ENCODE results near the gene PRKCB.

The PRKCB gene

DNA sequence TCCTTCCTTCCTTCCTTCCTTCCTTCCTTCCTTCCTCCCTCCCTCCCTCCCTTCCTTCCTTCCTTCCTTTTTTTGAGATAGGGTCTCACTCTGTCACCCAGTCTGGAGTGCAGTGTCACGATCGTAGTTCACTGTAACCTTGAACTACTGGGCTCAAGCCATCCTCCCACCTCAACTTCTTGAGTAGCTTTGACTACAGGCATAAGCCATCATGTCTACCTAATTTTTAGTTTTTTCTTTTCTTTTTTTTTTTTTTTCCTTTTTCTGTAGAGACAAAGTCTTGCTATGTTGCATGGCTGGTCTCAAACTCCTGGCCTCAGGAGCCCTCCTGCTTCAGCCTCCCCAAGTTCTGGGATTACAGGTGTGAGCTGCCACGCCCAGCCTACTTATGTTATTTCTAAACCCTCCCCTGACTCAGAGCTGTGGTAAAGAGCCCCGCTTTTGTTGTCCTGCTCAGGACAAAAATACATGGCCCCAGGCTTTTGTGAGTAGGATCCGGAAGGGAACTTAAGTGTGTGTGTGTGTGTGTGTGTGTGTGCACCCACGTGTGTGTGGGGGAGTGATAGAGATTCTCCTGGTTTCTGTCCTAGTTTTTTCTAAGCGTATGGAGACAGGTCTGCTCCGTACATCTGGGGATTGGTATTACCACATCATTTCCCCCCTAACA lies 67.1 kb downstream of the PRKCB start:
- ChIA-PET CTCF (no interaction called here), POLR2A (ENCODE audit: low non-redundant PET) (no interaction called here)
- TF ChIP-seq, protein P1, sequence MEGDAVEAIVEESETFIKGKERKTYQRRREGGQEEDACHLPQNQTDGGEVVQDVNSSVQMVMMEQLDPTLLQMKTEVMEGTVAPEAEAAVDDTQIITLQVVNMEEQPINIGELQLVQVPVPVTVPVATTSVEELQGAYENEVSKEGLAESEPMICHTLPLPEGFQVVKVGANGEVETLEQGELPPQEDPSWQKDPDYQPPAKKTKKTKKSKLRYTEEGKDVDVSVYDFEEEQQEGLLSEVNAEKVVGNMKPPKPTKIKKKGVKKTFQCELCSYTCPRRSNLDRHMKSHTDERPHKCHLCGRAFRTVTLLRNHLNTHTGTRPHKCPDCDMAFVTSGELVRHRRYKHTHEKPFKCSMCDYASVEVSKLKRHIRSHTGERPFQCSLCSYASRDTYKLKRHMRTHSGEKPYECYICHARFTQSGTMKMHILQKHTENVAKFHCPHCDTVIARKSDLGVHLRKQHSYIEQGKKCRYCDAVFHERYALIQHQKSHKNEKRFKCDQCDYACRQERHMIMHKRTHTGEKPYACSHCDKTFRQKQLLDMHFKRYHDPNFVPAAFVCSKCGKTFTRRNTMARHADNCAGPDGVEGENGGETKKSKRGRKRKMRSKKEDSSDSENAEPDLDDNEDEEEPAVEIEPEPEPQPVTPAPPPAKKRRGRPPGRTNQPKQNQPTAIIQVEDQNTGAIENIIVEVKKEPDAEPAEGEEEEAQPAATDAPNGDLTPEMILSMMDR (conservative IDR thresholded peaks at IDR 0.05; ENCODE audit: low read depth), result no peak
- peak; percentile 45 for DNase-seq (ENCODE audit: low spot score)
- no peak overlapping the region for H3K27ac ChIP-seq

DNA sequence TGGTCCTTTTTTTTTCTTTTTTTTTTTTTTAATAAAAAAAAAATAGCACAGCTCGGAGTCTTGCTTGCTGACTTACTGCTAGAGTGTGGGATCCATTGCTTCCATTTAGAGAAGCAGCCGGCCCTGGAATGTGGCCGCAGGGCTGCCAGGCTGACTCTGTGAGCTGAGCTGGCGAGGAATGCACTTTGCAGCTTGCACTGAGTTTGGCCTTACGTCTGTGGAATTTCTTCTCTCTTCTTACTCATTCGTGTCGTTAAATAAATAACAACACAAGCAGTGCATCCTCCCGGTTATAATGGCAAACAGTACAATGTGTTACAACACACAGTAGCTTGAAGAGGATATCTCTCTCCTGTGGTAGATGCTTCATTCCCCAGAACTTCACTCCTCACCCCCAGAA lies 69.2 kb downstream of the PRKCB start:
- CTCF ChIA-PET, result interaction anchor here (0.5 to 0.6 kb wide), 2 partner anchors 118 to 879 kb away, joined by 3 to 6 read pairs; no protein-coding TSS in a partner anchor
- TF ChIP-seq, protein P1 (conservative IDR thresholded peaks at IDR 0.05; ENCODE audit: low read depth), result no peak
- peak; percentile 60 for DNase-seq (ENCODE audit: low spot score)
- H3K27ac ChIP-seq, result no peak overlapping the region
- POLR2A ChIA-PET (ENCODE audit: low non-redundant PET), result no interaction called here

DNA sequence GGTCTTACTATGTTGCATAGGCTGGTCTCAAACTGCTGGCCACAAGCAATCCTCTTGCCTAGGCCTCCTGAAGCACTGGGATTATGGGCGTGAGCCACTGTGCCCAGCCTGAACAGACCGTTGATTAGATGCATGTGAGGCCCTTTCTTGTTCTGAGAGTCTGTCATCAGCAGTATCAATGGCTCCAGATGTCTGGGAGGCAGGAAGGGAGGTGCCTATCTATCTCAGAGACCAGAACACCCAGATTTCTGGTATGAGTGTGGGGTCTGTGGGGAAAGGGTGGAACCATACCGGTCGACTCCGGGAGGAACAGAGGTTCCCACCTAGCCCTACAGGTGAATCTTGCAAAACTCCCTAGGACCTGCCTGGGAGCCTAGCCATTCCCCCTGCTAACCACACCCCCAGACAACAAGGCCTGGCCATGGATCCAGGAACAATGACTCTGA lies 71.7 kb downstream of the PRKCB start:
- DNase-seq (ENCODE audit: low spot score), result no peak
- H3K27ac ChIP-seq, result no peak overlapping the region
- CTCF ChIA-PET, result no interaction called here
- TF ChIP-seq, protein P1 (conservative IDR thresholded peaks at IDR 0.05; ENCODE audit: low read depth), result no peak
- POLR2A ChIA-PET (ENCODE audit: low non-redundant PET), result no interaction called here

DNA sequence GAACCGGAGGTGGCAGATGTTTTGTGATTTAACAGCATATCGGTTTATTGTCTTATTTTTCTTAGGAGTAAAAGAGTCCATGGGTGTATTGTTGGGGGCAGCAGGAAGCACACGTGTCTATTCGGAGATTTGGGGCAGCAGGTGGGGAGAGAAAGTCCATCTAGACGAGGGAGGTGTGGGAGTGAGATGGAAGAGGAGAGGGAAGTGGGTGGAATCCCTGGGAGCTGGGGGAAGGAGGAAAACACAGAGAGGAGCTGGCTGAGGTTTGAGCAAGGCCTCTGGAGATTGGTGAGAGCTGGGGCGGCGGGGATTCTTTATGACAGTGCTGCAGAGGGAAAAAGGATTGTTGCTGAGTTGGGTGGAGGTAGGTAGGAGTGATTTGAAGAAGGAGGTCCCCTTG lies 72.1 kb downstream of the PRKCB start:
- POLR2A ChIA-PET (ENCODE audit: low non-redundant PET), result no interaction called here
- no peak overlapping the region for H3K27ac ChIP-seq
- CTCF ChIA-PET, result interaction anchor here (1.0 kb wide), 1 partner anchor 34 kb away, joined by 4 read pairs; no protein-coding TSS in a partner anchor
- TF ChIP-seq, protein P1 (conservative IDR thresholded peaks at IDR 0.05; ENCODE audit: low read depth), result no peak
- no peak for DNase-seq (ENCODE audit: low spot score)

DNA sequence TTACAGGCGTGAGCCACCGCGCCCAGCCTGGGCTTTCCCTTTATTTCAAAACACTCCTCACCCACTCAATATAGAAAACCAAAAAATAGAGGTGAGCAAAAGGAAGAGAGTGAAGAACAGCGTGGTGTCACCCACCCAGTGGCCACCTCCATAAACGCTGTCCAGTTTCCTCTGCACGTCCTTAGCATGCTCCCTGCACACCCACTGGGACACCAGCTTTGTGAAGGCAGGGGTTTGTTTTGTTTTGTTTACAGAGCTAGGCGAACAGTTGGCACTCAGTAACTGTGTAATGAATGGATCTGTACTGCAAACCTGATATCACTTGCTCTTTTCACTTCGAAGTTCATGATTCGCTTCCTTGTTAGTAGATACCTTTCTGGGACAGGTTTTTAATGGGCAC lies 73.0 kb downstream of the PRKCB start:
- no peak overlapping the region for H3K27ac ChIP-seq
- TF ChIP-seq, protein P1 (conservative IDR thresholded peaks at IDR 0.05; ENCODE audit: low read depth), result no peak
- POLR2A ChIA-PET (ENCODE audit: low non-redundant PET), result no interaction called here
- no peak for DNase-seq (ENCODE audit: low spot score)
- CTCF ChIA-PET, result interaction anchor here (1.0 kb wide), 1 partner anchor 35 kb away, joined by 4 read pairs; no protein-coding TSS in a partner anchor

DNA sequence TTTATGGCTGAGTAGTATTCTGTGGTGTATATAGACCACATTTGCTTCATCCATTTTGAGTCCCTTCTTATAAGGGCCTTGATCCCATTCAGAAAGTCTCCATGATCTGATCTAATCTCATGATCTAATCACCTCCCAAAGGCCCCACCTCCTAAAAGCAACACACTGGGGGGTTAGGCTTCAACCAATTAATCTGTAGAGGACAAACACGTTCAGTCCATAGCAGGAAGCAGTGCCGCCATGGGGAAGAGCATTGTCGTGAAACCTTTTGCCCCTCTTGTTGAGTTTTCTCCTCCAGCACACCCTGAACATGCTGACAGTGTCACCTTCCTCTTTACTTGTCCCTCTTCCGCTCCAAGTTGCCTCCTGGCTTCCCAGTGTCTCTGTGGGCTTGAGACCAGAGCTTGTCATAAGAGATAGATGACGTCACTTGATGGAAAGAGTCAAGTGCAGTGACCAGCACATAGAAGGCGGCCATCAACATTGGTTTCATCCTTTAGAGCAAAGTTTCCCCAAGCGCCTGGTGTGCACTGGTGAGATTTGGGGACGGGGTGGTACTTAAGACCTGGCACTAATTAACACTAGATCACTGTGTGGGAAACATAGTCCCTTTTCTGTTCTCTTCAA lies 74.1 kb downstream of the PRKCB start:
- no peak for DNase-seq (ENCODE audit: low spot score)
- CTCF ChIA-PET, result no interaction called here
- H3K27ac ChIP-seq, result no peak overlapping the region
- TF ChIP-seq, protein P1 (conservative IDR thresholded peaks at IDR 0.05; ENCODE audit: low read depth), result no peak
- POLR2A ChIA-PET (ENCODE audit: low non-redundant PET), result no interaction called here

Measured in RWPE1 (cell line).